BLaER1 treated with 17β-estradiol and CSF1 and Interleukin-3, amounts not matched to agents 10 nM and 100 nM (cell line): ENCODE data around the gene AGXT.

Source experiments
- H3K27ac ChIP-seq, 11 experiments: shearing (Covaris generic); formaldehyde crosslinking; 2 replicates each; pipeline ENCODE4 v1.8.1; 2022
- H3K27me3 ChIP-seq, 11 experiments: shearing (Covaris generic); formaldehyde crosslinking; 2 replicates each; pipeline ENCODE4 v1.8.1; 2022
- H3K36me3 ChIP-seq, 11 experiments: shearing (Covaris generic); formaldehyde crosslinking; 2 replicates each; pipeline ENCODE4 v1.8.1; 2022
- H3K4me1 ChIP-seq, 10 experiments: shearing (Covaris generic); formaldehyde crosslinking; 2 replicates each; pipeline ENCODE4 v1.8.1; 2022
- H3K4me2 ChIP-seq, 11 experiments: shearing (Covaris generic); formaldehyde crosslinking; 2 replicates each; pipeline ENCODE4 v1.8.1; 2022
- H3K4me3 ChIP-seq, 10 experiments: shearing (Covaris generic); formaldehyde crosslinking; 2 replicates each; pipeline ENCODE4 v1.8.1; 2022
- H3K9ac ChIP-seq, 11 experiments: shearing (Covaris generic); formaldehyde crosslinking; 2 replicates each; pipeline ENCODE4 v1.8.1; 2022
- H3K9me3 ChIP-seq, 11 experiments: shearing (Covaris generic); formaldehyde crosslinking; replicated peaks in 1 of 11; 2 replicates each; pipeline ENCODE4 v1.8.1; 2022
- H4K20me1 ChIP-seq, 11 experiments: shearing (Covaris generic); formaldehyde crosslinking; 2 replicates each; pipeline ENCODE4 v1.8.1; 2022
- Cebpa-rat ChIP-seq, 11 experiments: shearing (Covaris generic); IDR thresholded peaks; 2 replicates each; pipeline ENCODE4 v1.8.1; 2022

The AGXT gene

GRCh38 chr2:240927390-240927781 is 58.8 kb downstream of the AGXT start:
- H3K9me3 ChIP-seq, result no peaks in the 10 kb centered on the region
- peaks cover 0 to 40% (median 24%) of the 10 kb centered on the region in 10 experiments; a peak in 14 of 20 replicates for H3K4me1 ChIP-seq
- no peaks in the 10 kb centered on the region for H3K27me3 ChIP-seq
- no peak overlapping the region for H3K4me3 ChIP-seq
- no peak for TF ChIP-seq Cebpa-rat (IDR thresholded peaks at IDR 0.05)
- no peaks in the 10 kb centered on the region for H3K36me3 ChIP-seq
- H3K4me2 ChIP-seq, result no peak overlapping the region
- no peak overlapping the region for H3K27ac ChIP-seq
- H3K9ac ChIP-seq, result no peak overlapping the region
- peaks cover 0 to 13% (median 0%) of the 10 kb centered on the region in 11 experiments; a peak in 3 of 22 replicates for H4K20me1 ChIP-seq

GRCh38 chr2:240928476-240929363 is 60.1 kb downstream of the AGXT start:
- no peak for TF ChIP-seq Cebpa-rat (IDR thresholded peaks at IDR 0.05)

GRCh38 chr2:240929364-240930095 is 60.9 kb downstream of the AGXT start:
- Histone ChIP-seq H3K9me3 (no peaks in the 10 kb centered on the region), H3K4me1 (peaks cover 6 to 53% (median 38%) of the 10 kb centered on the region in 10 experiments; a peak in 18 of 20 replicates), H4K20me1 (peaks cover 0 to 24% (median 7%) of the 10 kb centered on the region in 11 experiments; a peak in 7 of 22 replicates), H3K27ac (no peak overlapping the region), H3K27me3 (peaks cover 0 to 9% (median 0%) of the 10 kb centered on the region in 11 experiments; a peak in 1 of 22 replicates), H3K4me2 (no peak overlapping the region), H3K9ac (no peak overlapping the region), H3K36me3 (no peaks in the 10 kb centered on the region), H3K4me3 (no peak overlapping the region)
- no peak for TF ChIP-seq Cebpa-rat (IDR thresholded peaks at IDR 0.05)

More at GRCh38 chr2:240928476-240929363, 60.1 kb downstream of the AGXT start:
- Histone ChIP-seq H3K4me2 (no peak overlapping the region), H3K9ac (no peak overlapping the region), H3K36me3 (no peaks in the 10 kb centered on the region), H4K20me1 (peaks cover 0 to 24% (median 5%) of the 10 kb centered on the region in 11 experiments; a peak in 7 of 22 replicates), H3K4me1 (peaks cover 5 to 45% (median 30%) of the 10 kb centered on the region in 10 experiments; a peak in 18 of 20 replicates), H3K27me3 (peaks cover 0 to 8% (median 0%) of the 10 kb centered on the region in 11 experiments; a peak in 1 of 22 replicates), H3K27ac (no peak overlapping the region), H3K4me3 (no peak overlapping the region), H3K9me3 (no peaks in the 10 kb centered on the region)
